Peyer's patch (tissue), 4 donors: ENCODE results near the gene FBLN1. TPM values are rescaled to one million over a fixed set of nuclear protein-coding genes. Genes with fewer than 3 reads are reported as not detected.
"Not testable (repeated sequence)": the region's sequence is repeated elsewhere in the genome, so short reads cannot be mapped to it uniquely, and the experiment has no call there.

Experiments used
- DNase-seq, 3 donors: peaks; one replicate each; pipeline ENCODE4 v3.0.0-alpha.2; 2017 to 2019
- H3K27ac ChIP-seq, 4 donors: fragments of 200-600 bp; sonication (generic); one replicate each; pipeline ENCODE4 v1.5.1; 2016 to 2019
- H3K27me3 ChIP-seq, 2 donors: fragments of 200-600 bp; sonication (generic); one replicate each; pipeline ENCODE4 v1.5.1; 2019
- H3K36me3 ChIP-seq, 3 donors: fragments of 200-600 bp; sonication (generic); one replicate each; pipeline ENCODE4 v1.5.1; 2016 to 2019
- H3K4me1 ChIP-seq, 4 donors: fragments of 200-600 bp; sonication (generic); one replicate each; pipeline ENCODE4 v1.5.1; 2016 to 2019
- H3K4me3 ChIP-seq, 4 donors: fragments of 200-600 bp; sonication (generic); 1 replicate in 3 of 4; 2 replicates in 1 of 4; pipeline ENCODE4 v1.5.1; 2016 to 2019; ENCODE audit warnings: mild to moderate bottlenecking in 1 of 4
- H3K9me3 ChIP-seq, 4 donors: fragments of 200-600 bp; sonication (generic); one replicate each; pipeline ENCODE4 v1.5.1; 2016 to 2019; ENCODE audit warnings: mild to moderate bottlenecking in 1 of 4
- CTCF ChIP-seq, 6 experiments: fragments of 450-650 bp in 4 of 6; fragments of 200-600 bp in 2 of 6; sonication (generic) in 1 of 6; IDR thresholded peaks; one replicate each; pipeline ENCODE4 v1.5.1; 2017 to 2019; ENCODE audit warnings: antibody characterized with exemption in 6 of 6, mild to moderate bottlenecking in 3 of 6, moderate library complexity in 1 of 6
- POLR2A ChIP-seq, 2 donors: fragments of 450-650 bp; IDR thresholded peaks; one replicate each; pipeline ENCODE4 v1.5.1; 2017; ENCODE audit warnings: antibody characterized with exemption in 2 of 2, mild to moderate bottlenecking in 2 of 2, moderate library complexity in 2 of 2
- total RNA-seq, 4 donors: library from RNA; depleted of rRNA; stranded (reverse); fragments of >200 nt; gene quantifications; one replicate each; pipeline ENCODE4 v1.1.0, GENCODE V29; 2016

Gene FBLN1
- total RNA-seq, 4 donors from 2014 or later, result 29.8 to 162 (median 136) TPM

- TF ChIP-seq CTCF (IDR thresholded peaks at IDR 0.05) (no peak), POLR2A (IDR thresholded peaks at IDR 0.05) (no peak)
- peaks cover 0 to 9% (median 0%) of the 10 kb centered on the region in 4 donors for H3K4me1 ChIP-seq
- H3K27me3 ChIP-seq, result no peaks in the 10 kb centered on the region
- H3K9me3 ChIP-seq, result no peaks in the 10 kb centered on the region
- DNase-seq, result no peak
- H3K4me3 ChIP-seq, result no peak overlapping the region
- H3K27ac ChIP-seq, result peak overlapping the region; percentile 32 to 72 (median 64)
- no peaks in the 10 kb centered on the region for H3K36me3 ChIP-seq
Observed at GRCh38 chr22:45535290-45535689, 32.6 kb downstream of the FBLN1 start.

GRCh38 chr22:45535835-45536234, 33.2 kb downstream of the FBLN1 start:
- H3K4me3 ChIP-seq, DNase-seq, H3K4me1 ChIP-seq, H3K9me3 ChIP-seq, H3K36me3 ChIP-seq, H3K27me3 ChIP-seq: not testable (repeated sequence)
- peak overlapping the region in 3 of 4 donors; percentile 32 to 72 (median 71) for H3K27ac ChIP-seq

GRCh38 chr22:45537734-45538181, 35.1 kb downstream of the FBLN1 start:
- Histone ChIP-seq H3K4me3 (no peak overlapping the region), H3K9me3 (no peaks in the 10 kb centered on the region), H3K27me3 (no peaks in the 10 kb centered on the region), H3K27ac (peak overlapping the region; percentile 32 to 72 (median 44)), H3K36me3 (no peaks in the 10 kb centered on the region), H3K4me1 (peaks cover 0 to 9% (median 0%) of the 10 kb centered on the region in 4 donors)
- TF ChIP-seq CTCF (IDR thresholded peaks at IDR 0.05) (no peak), POLR2A (IDR thresholded peaks at IDR 0.05) (no peak)
- DNase-seq, result peak in 1 of 3 donors; percentile 61

GRCh38 chr22:45538281-45538680, 35.6 kb downstream of the FBLN1 start:
- Histone ChIP-seq H3K4me3 (no peak overlapping the region), H3K9me3 (no peaks in the 10 kb centered on the region), H3K27me3 (no peaks in the 10 kb centered on the region), H3K4me1 (peaks cover 0 to 9% (median 0%) of the 10 kb centered on the region in 4 donors), H3K27ac (peak overlapping the region in 2 of 4 donors; percentile 47 to 72), H3K36me3 (no peaks in the 10 kb centered on the region)
- DNase-seq, result no peak
- TF ChIP-seq POLR2A (IDR thresholded peaks at IDR 0.05) (no peak), CTCF (IDR thresholded peaks at IDR 0.05) (no peak)

- Histone ChIP-seq H3K27me3 (no peaks in the 10 kb centered on the region), H3K27ac (no peak overlapping the region), H3K36me3 (no peaks in the 10 kb centered on the region), H3K9me3 (no peaks in the 10 kb centered on the region), H3K4me3 (no peak overlapping the region), H3K4me1 (peaks cover 0 to 9% (median 0%) of the 10 kb centered on the region in 4 donors)
- no peak for TF ChIP-seq POLR2A (IDR thresholded peaks at IDR 0.05)
- TF ChIP-seq CTCF (IDR thresholded peaks at IDR 0.05), result no peak
- no peak for DNase-seq
Observed at GRCh38 chr22:45540122-45540521, 37.4 kb downstream of the FBLN1 start.

GRCh38 chr22:45541382-45541979, 38.8 kb downstream of the FBLN1 start:
- H3K4me1 ChIP-seq, result peaks cover 0 to 9% (median 0%) of the 10 kb centered on the region in 4 donors
- H3K27ac ChIP-seq, result no peak overlapping the region
- no peak for DNase-seq
- TF ChIP-seq CTCF (IDR thresholded peaks at IDR 0.05), result no peak
- no peak for TF ChIP-seq POLR2A (IDR thresholded peaks at IDR 0.05)
- H3K9me3 ChIP-seq, result no peaks in the 10 kb centered on the region
- no peak overlapping the region for H3K4me3 ChIP-seq
- H3K36me3 ChIP-seq, result no peaks in the 10 kb centered on the region
- H3K27me3 ChIP-seq, result no peaks in the 10 kb centered on the region
